Colonic mucosa (tissue), 4 donors: ENCODE measurements around the gene ARHGEF40. TPM values are rescaled to one million over a fixed set of nuclear protein-coding genes. Genes with fewer than 3 reads are reported as not detected.

Source experiments
- DNase-seq: peaks from one replicate; pipeline ENCODE4 v3.0.0-alpha.2; 2020
- H3K27ac ChIP-seq: fragments of 200-600 bp; one replicate; pipeline ENCODE4 v1.8.0; 2021
- H3K27me3 ChIP-seq: fragments of 200-600 bp; one replicate; pipeline ENCODE4 v1.8.0; 2021
- H3K36me3 ChIP-seq: fragments of 200-600 bp; one replicate; pipeline ENCODE4 v1.8.0; 2021
- H3K4me1 ChIP-seq: fragments of 200-600 bp; one replicate; pipeline ENCODE4 v1.8.0; 2021; ENCODE audit warnings: mild to moderate bottlenecking
- H3K4me3 ChIP-seq: fragments of 200-600 bp; one replicate; pipeline ENCODE4 v1.8.0; 2021
- H3K9ac ChIP-seq, 2 donors: one replicate each; pipeline ENCODE4 v1.7.0; 2013; ENCODE audit warnings: control low read depth in 2 of 2, low read depth in 2 of 2, low read length in 2 of 2
- H3K9me3 ChIP-seq: fragments of 200-600 bp; one replicate; pipeline ENCODE4 v1.8.0; 2021
- CTCF ChIP-seq: fragments of 200-600 bp; IDR thresholded peaks from one replicate; pipeline ENCODE4 v1.8.0; 2022; ENCODE audit warnings: antibody characterized with exemption, mild to moderate bottlenecking
- intact Hi-C: fragments of 100-400 bp; cut with DNase I; formaldehyde crosslinking; loops from one replicate; pipeline ENCODE4 v1.14.1; 2022
- microRNA-seq: library from miRNA; unstranded; fragments of <30 nt; microRNA quantifications from one replicate; pipeline ENCODE4, GENCODE V29; 2019
- total RNA-seq, 2 donors: library from RNA; stranded (reverse); fragmentation: NEBNext Ultra II Directional in 1 of 2; extraction: Animal tissue kit (Norgen Biotek cat#: 25700) in 1 of 2; gene quantifications; one replicate each; pipeline ENCODE4 v1.2.1, GENCODE V29; 2021
- donor health status: healthy.
- donor health status: DM: no; HTN: no; CAD: no.
- donor health status: DM: no; HTN: no; CAD: no.

The ARHGEF40 gene
- total RNA-seq, 2 donors from 2014 or later, result 49.5 to 66.9 TPM

- H3K9ac ChIP-seq, result no peak overlapping the region
- no peak for TF ChIP-seq CTCF
- intact Hi-C loops, result no loop called here
These were observed 50.6 kb downstream of the ARHGEF40 start for GRCh38 chr14:21120686-21121085.

GRCh38 chr14:21121122-21121521 lies 51.0 kb downstream of the ARHGEF40 start:
- no peak for DNase-seq
- no peaks in the 10 kb centered on the region for H3K27me3 ChIP-seq
- no peak overlapping the region for H3K27ac ChIP-seq
- H3K4me1 ChIP-seq, result no peaks in the 10 kb centered on the region
- no peaks in the 10 kb centered on the region for H3K36me3 ChIP-seq
- H3K9ac ChIP-seq, result no peak overlapping the region
- no peak for TF ChIP-seq CTCF
- H3K9me3 ChIP-seq, result no peaks in the 10 kb centered on the region
- H3K4me3 ChIP-seq, result no peak overlapping the region
- intact Hi-C loops, result no loop called here

More at GRCh38 chr14:21120686-21121085, 50.6 kb downstream of the ARHGEF40 start:
- no peak overlapping the region for H3K27ac ChIP-seq
- H3K27me3 ChIP-seq, result no peaks in the 10 kb centered on the region
- no peaks in the 10 kb centered on the region for H3K4me1 ChIP-seq
- H3K36me3 ChIP-seq, result no peaks in the 10 kb centered on the region
- no peak overlapping the region for H3K4me3 ChIP-seq
- no peaks in the 10 kb centered on the region for H3K9me3 ChIP-seq
- DNase-seq, result no peak

GRCh38 chr14:21123429-21123828 lies 53.3 kb downstream of the ARHGEF40 start:
- Histone ChIP-seq H3K4me1 (no peaks in the 10 kb centered on the region), H3K4me3 (no peak overlapping the region), H3K27me3 (no peaks in the 10 kb centered on the region), H3K36me3 (no peaks in the 10 kb centered on the region), H3K9me3 (no peaks in the 10 kb centered on the region), H3K9ac (no peak overlapping the region), H3K27ac (no peak overlapping the region)
- intact Hi-C loops, result no loop called here
- no peak for TF ChIP-seq CTCF
- DNase-seq, result no peak

- H3K27ac ChIP-seq, result no peak overlapping the region
- no peaks in the 10 kb centered on the region for H3K4me1 ChIP-seq
- no peak for TF ChIP-seq CTCF
- H3K36me3 ChIP-seq, result no peaks in the 10 kb centered on the region
- no peak for DNase-seq
- intact Hi-C loops, result no loop called here
- no peak overlapping the region for H3K9ac ChIP-seq
- no peak overlapping the region for H3K4me3 ChIP-seq
- no peaks in the 10 kb centered on the region for H3K27me3 ChIP-seq
- H3K9me3 ChIP-seq, result no peaks in the 10 kb centered on the region
These were observed 63.8 kb downstream of the ARHGEF40 start for GRCh38 chr14:21133901-21134300.

- TF ChIP-seq CTCF, result peak; percentile 55
- H3K4me1 ChIP-seq, result no peaks in the 10 kb centered on the region
- H3K9ac ChIP-seq, result no peak overlapping the region
- H3K27me3 ChIP-seq, result no peaks in the 10 kb centered on the region
- DNase-seq, result no peak
- H3K36me3 ChIP-seq, result no peaks in the 10 kb centered on the region
- intact Hi-C loops, result no loop called here
- no peaks in the 10 kb centered on the region for H3K9me3 ChIP-seq
- H3K27ac ChIP-seq, result no peak overlapping the region
- H3K4me3 ChIP-seq, result no peak overlapping the region
These were observed 65.9 kb downstream of the ARHGEF40 start for GRCh38 chr14:21136024-21136423.

Small RNAs within 50 kb of the gene (microRNA-seq; reads per million reads assigned to microRNA genes)
- not detected for gene MIR6717

Other genes with a start within 250 kb of the ARHGEF40 start
- not detected for gene RNASE3, start 178.9 kb upstream of the ARHGEF40 start, total RNA-seq
- gene RNASE2, start 114.8 kb upstream of the ARHGEF40 start, total RNA-seq, result 1 to 10 TPM in 1 of 2 donors, not detected in 1; 1.1 TPM
- 10 to 100 TPM; 59.6 to 79.3 TPM for gene METTL17, start 80.3 kb upstream of the ARHGEF40 start, total RNA-seq
- gene SLC39A2, start 71.0 kb upstream of the ARHGEF40 start, total RNA-seq, result 1 to 10 TPM; 1.2 to 3.0 TPM
- 100 to 1,000 TPM; 136 to 171 TPM for gene NDRG2, start 45.2 kb upstream of the ARHGEF40 start, total RNA-seq
- gene TPPP2, start 40.1 kb upstream of the ARHGEF40 start, total RNA-seq, result under 1 TPM in 1 of 2 donors, not detected in 1; 0.94 TPM
- gene RNASE13, start 35.5 kb upstream of the ARHGEF40 start, total RNA-seq, result not detected
- under 1 TPM; 0.16 to 0.30 TPM for gene RNASE7, start 27.9 kb upstream of the ARHGEF40 start, total RNA-seq
- gene RNASE8, start 12.5 kb upstream of the ARHGEF40 start, total RNA-seq, result not detected
- 10 to 100 TPM; 44.0 to 79.6 TPM for gene ZNF219, start 28.4 kb downstream of the ARHGEF40 start, total RNA-seq
- gene TMEM253, start 30.8 kb downstream of the ARHGEF40 start, total RNA-seq, result 10 to 100 TPM; 28.8 to 48.3 TPM
- not detected for gene OR5AU1, start 85.8 kb downstream of the ARHGEF40 start, total RNA-seq
- gene HNRNPC, start 199.1 kb downstream of the ARHGEF40 start, total RNA-seq, result 100 to 1,000 TPM; 363 to 653 TPM
- under 1 TPM in 1 of 2 donors, not detected in 1; 0.40 TPM for gene RPGRIP1, start 209.8 kb downstream of the ARHGEF40 start, total RNA-seq